ENCODE measurements around the gene KDM4B.
"Not testable (repeated sequence)": the region's sequence is repeated elsewhere in the genome, so short reads cannot be mapped to it uniquely, and the experiment has no call there.

KDM4B gene

DNA sequence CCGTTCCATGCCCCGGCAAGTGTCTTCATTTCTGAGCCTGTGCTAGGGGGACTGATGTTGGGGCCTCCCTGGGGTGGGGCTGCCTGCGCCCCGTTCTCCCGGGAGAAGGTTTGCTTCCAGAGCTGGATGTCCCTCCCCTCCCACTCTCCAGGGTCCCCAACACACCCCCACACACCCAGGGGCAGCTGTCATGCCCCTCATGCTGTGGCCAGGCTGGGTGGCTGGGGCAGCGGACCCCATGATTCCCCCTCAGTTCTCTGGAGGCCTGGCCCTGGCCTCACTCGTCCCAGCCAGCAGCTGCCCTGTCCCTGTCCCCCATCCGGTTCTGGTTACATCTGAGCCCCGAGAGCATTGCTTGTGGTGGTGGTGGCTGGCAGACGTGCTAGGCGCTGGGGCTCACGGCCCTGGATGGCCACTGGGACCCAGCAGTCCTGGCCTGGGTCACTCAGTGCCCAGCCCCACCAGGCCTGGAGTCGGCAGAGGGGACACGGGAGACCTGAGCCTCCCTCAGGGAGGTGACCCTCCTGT is 184.8 kb downstream of the KDM4B start:
- no peak overlapping the region for H3K4me3 ChIP-seq (ENCODE audit: low read depth, low read length)
- no peak for TF ChIP-seq CTCF (IDR thresholded peaks at IDR 0.05; ENCODE audit: low read depth, low read length)

DNA sequence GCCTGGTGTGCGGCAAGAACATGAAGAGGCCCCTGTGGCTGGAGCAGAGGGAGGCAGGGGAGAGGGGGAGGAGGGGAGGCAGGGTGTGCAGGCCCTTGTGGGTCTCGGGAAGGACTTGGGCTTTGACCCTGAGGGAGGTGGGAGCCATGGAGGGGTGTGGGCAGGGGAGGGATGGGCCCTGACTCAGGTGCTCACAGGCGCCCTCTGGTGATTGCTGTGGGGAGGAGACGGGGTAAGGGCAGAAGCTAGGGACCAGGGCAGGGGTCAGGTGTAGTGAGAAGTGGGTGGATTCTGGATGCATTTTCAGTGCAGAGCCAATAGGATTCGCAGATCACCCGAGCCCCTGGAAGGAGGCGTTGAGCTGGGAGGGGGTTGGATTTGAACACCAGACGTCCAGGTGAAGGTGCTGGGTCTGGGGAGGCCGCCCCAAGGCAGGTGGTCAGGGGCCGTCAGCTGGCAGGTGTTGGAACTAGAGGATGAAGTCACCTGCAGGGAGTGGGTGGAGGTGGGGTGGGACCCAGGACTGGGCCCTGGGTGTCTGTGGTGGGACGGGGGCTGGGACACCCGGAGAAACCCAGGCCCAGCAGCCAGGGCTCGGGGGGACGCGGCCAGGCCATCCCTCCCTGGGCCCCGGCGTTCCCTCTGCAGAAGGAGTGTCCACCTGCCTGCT is 185.4 kb downstream of the KDM4B start:
- peak; percentile 32 for TF ChIP-seq CTCF (IDR thresholded peaks at IDR 0.05; ENCODE audit: low read depth, low read length)
- H3K4me3 ChIP-seq (ENCODE audit: low read depth, low read length) = no peak overlapping the region

- no peak overlapping the region for H3K4me3 ChIP-seq (ENCODE audit: low read depth, low read length)
- TF ChIP-seq CTCF (IDR thresholded peaks at IDR 0.05; ENCODE audit: low read depth, low read length) = no peak
Measured at GRCh38 chr19:5154799-5155426, 186.0 kb downstream of the KDM4B start.

GRCh38 chr19:5155586-5156210 is 186.8 kb downstream of the KDM4B start:
- no peak overlapping the region for H3K4me3 ChIP-seq (ENCODE audit: low read depth, low read length)
- TF ChIP-seq CTCF (IDR thresholded peaks at IDR 0.05; ENCODE audit: low read depth, low read length) = no peak

GRCh38 chr19:5156231-5156986 is 187.5 kb downstream of the KDM4B start:
- H3K4me3 ChIP-seq (ENCODE audit: low read depth, low read length) = no peak overlapping the region
- no peak for TF ChIP-seq CTCF (IDR thresholded peaks at IDR 0.05; ENCODE audit: low read depth, low read length)

- no peak for TF ChIP-seq CTCF (IDR thresholded peaks at IDR 0.05; ENCODE audit: low read depth, low read length)
- H3K4me3 ChIP-seq (ENCODE audit: low read depth, low read length) = no peak overlapping the region
Measured at GRCh38 chr19:5157186-5157585, 188.3 kb downstream of the KDM4B start.

DNA sequence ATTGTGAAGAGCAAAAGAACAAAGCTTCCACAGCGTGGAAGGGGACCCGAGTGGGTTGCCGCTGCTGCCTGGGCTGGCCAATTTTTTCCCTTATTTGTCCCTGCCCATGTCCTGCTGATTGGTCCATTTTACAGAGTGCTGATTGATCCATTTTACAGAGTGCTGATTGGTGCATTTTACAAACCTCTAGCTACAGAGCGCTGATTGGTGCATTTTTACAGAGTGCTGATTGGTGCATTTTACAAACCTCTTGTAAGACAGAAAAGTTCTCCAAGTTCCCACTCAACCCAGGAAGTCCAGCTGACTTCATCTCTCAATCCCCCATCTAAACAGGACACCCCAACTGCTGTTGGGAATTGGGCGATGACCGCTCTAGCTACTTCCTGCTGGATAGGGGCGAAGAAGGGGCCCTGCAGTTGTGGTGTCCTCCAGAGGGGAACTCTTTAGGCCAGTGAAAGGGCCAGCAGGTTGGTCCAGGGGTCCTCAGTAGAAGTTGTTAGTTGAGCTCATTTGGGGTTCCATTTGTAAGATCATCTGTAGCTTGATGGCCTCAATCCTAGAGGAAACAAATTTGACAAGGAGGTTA is 189.7 kb downstream of the KDM4B start:
- not testable (repeated sequence) for H3K4me3 ChIP-seq (ENCODE audit: low read depth, low read length)

DNA sequence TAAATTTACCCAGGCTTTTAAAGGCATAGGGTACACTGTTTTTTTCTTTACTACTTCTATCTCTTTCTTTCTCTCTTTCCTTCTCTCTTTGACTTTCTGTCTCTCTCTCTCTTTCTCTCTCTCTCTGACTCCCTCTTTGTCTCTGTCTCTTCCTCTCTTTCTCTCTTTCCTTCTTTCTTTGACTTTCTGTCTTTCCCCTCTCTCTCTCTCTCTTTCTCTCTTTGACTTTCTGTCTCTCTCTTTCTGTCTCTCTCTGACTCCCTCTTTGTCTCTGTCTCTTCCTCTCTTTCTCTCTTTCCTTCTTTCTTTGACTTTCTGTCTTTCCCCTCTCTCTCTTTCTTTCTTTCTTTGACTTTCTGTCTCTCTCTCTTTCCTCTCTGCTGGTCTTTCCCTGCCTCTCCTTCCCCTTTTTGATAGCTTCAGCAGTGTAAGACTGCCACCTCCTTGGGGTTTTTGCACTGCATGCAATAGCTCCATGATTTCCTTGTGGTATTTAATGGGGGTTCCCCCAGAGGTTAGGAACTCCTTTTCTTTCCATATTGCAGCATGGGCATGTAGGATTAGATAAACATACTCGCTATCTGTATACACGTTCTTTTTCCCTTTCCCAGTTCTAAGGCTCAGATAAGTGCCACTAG is 191.4 kb downstream of the KDM4B start:
- H3K4me3 ChIP-seq (ENCODE audit: low read depth, low read length) = not testable (repeated sequence)

GRCh38 chr19:5164845-5165696 is 196.2 kb downstream of the KDM4B start:
- H3K4me3 ChIP-seq (ENCODE audit: low read depth, low read length) = not testable (repeated sequence)

Data from WI38 (cell line).